Lower lobe of right lung (tissue), 2 donors: ENCODE results near the gene LMTK2. TPM values are rescaled to one million over a fixed set of nuclear protein-coding genes. Genes with fewer than 3 reads are reported as not detected.

ENCODE experiments used
- ATAC-seq, 2 donors: fragments of 200-7000 bp; cut with Tn5 transposase; one replicate each; pipeline ENCODE4 v1.9.1; 2020 to 2022; ENCODE audit warnings: mild to moderate bottlenecking in 2 of 2, moderate library complexity in 2 of 2
- DNase-seq: peaks from one replicate; pipeline ENCODE4 v3.0.0-alpha.2; 2020
- H3K27ac ChIP-seq: fragments of 200-600 bp; one replicate; pipeline ENCODE4 v1.8.0; 2022
- H3K27me3 ChIP-seq: fragments of 200-600 bp; one replicate; pipeline ENCODE4 v1.8.0; 2022; ENCODE audit warnings: low read depth
- H3K36me3 ChIP-seq: fragments of 200-600 bp; one replicate; pipeline ENCODE4 v1.8.0; 2022; ENCODE audit warnings: mild to moderate bottlenecking
- H3K4me1 ChIP-seq: fragments of 200-600 bp; one replicate; pipeline ENCODE4 v1.8.0; 2022
- H3K4me3 ChIP-seq: fragments of 200-600 bp; one replicate; pipeline ENCODE4 v1.8.0; 2022; ENCODE audit warnings: mild to moderate bottlenecking
- H3K9me3 ChIP-seq: fragments of 200-600 bp; one replicate; pipeline ENCODE4 v1.8.0; 2022
- intact Hi-C: fragments of 100-400 bp; cut with DNase I; formaldehyde crosslinking; loops from one replicate; pipeline ENCODE4 v1.11.0; 2022
- total RNA-seq: library from RNA; stranded (reverse); fragmentation: NEBNext Ultra II Directional; extraction: Animal tissue kit (Norgen Biotek cat#: 25700); gene quantifications from one replicate; pipeline ENCODE4 v1.2.1, GENCODE V29; 2021
- TF ChIP-seq, protein P1 (sequence below): fragments of 200-600 bp; IDR thresholded peaks from one replicate; pipeline ENCODE4 v1.8.0; 2022; ENCODE audit warnings: antibody characterized with exemption, mild to moderate bottlenecking
- donor health status: DM: no; HTN: yes; CAD: no; lungs with severe emphysema.

LMTK2 gene
- total RNA-seq, 1 donor from 2014 or later = 24.5 TPM

DNA sequence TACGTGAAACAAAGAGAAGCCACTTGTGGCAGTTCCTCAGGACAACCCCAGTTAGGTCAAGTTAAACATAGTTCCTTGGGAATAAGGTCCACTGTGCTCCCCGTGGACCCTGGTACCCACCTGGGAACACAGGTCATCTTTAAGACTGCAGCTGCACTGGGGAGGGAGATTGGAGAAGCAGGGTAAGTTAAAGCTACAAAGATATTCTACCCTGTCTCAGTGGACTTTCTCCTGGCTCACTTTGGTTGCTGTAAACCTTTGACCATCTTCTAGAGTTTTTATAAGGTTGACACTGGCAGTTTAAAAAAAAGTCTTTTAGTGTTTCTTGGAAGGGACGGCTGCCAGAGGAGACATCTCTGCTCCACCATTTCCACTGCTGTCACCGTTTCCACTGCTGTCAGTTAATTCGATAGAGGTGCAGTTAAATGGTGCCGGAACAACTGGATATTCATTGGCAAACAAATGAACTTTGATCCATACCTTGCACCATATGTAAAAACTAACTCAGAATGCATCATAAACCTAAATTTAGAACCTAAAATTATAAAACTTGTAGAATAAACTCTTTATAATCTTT is 42.5 kb downstream of the LMTK2 start:
- Histone ChIP-seq H3K27ac (no peak overlapping the region), H3K9me3 (no peaks in the 10 kb centered on the region), H3K4me3 (no peak overlapping the region), H3K36me3 (peaks cover 37% of the 10 kb centered on the region), H3K4me1 (no peaks in the 10 kb centered on the region), H3K27me3 (no peaks in the 10 kb centered on the region)
- DNase-seq (no peak), ATAC-seq (no peak)
- intact Hi-C loops = no loop called here
- TF ChIP-seq, protein P1, sequence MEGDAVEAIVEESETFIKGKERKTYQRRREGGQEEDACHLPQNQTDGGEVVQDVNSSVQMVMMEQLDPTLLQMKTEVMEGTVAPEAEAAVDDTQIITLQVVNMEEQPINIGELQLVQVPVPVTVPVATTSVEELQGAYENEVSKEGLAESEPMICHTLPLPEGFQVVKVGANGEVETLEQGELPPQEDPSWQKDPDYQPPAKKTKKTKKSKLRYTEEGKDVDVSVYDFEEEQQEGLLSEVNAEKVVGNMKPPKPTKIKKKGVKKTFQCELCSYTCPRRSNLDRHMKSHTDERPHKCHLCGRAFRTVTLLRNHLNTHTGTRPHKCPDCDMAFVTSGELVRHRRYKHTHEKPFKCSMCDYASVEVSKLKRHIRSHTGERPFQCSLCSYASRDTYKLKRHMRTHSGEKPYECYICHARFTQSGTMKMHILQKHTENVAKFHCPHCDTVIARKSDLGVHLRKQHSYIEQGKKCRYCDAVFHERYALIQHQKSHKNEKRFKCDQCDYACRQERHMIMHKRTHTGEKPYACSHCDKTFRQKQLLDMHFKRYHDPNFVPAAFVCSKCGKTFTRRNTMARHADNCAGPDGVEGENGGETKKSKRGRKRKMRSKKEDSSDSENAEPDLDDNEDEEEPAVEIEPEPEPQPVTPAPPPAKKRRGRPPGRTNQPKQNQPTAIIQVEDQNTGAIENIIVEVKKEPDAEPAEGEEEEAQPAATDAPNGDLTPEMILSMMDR = no peak

DNA sequence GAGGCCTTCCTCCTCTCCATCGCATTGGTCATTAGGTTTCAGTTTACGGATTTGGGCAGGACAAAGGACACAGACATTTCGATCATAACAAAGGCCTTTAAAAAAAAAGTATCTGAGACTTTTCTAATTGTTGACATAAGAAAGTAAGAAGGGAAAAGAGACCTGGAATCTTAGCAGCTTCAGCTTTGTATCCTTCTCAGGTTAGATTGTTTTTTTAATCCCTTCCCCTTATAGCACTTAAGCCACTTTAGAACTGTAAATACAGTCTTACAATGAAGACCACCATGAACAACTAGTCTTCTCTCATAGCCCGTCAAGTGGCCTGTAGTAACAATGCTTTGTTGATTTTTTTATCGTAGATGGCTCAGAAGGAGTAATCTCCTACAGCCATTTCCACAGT is 45.2 kb downstream of the LMTK2 start:
- H3K4me1 ChIP-seq = no peaks in the 10 kb centered on the region
- H3K27me3 ChIP-seq = no peaks in the 10 kb centered on the region
- DNase-seq (no peak), ATAC-seq (no peak)
- intact Hi-C loops = no loop called here
- H3K27ac ChIP-seq = no peak overlapping the region
- peaks cover 61% of the 10 kb centered on the region for H3K36me3 ChIP-seq
- no peak overlapping the region for H3K4me3 ChIP-seq
- H3K9me3 ChIP-seq = no peaks in the 10 kb centered on the region
- TF ChIP-seq, protein P1 = no peak

DNA sequence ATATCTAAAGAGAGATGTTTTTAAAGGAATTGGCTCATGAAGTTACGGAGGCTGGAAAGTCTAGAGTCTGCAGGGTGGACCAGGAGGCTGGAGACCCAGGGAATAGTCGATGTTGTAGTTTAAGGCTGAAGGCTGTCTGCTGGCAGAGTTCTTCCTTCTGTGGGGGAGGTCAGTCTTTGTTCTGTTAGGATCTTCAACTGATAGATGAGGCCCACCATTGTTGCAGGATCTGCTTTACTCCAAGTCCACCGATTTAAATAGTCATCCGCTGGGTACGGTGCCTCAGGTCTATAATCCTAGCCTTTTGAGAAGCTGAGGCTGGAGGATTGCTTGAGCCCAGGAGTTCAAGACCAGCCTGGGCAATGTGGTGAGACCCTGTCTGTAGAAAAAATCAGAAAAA is 50.0 kb downstream of the LMTK2 start:
- Histone ChIP-seq H3K27ac (no peak overlapping the region), H3K4me1 (no peaks in the 10 kb centered on the region), H3K36me3 (peaks cover 71% of the 10 kb centered on the region), H3K27me3 (no peaks in the 10 kb centered on the region), H3K4me3 (no peak overlapping the region), H3K9me3 (no peaks in the 10 kb centered on the region)
- intact Hi-C loops = no loop called here
- DNase-seq (no peak), ATAC-seq (no peak)
- TF ChIP-seq, protein P1 = no peak

DNA sequence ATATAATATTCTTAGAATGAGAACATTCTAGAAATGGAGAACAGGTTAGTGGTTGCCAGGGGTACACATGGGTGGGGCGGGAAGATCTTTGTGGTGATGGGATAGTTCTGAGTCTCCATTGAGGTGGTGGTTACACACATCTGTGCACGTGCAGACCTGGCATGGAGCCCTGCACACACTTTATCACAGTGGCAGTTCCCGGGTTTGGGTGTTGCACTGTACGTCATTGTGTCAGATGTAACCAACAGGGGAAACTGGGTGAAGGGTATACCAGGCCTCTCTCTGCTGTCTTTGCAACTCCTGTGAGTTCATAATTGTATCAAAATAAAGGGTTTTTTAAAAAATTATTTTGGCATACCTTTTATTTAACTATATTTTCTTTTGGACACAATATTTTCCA is 51.1 kb downstream of the LMTK2 start:
- Histone ChIP-seq H3K9me3 (no peaks in the 10 kb centered on the region), H3K4me3 (no peak overlapping the region), H3K27ac (no peak overlapping the region), H3K27me3 (no peaks in the 10 kb centered on the region), H3K36me3 (peaks cover 60% of the 10 kb centered on the region), H3K4me1 (no peaks in the 10 kb centered on the region)
- no peak for ATAC-seq
- TF ChIP-seq, protein P1 = no peak
- DNase-seq = no peak
- intact Hi-C loops = no loop called here

DNA sequence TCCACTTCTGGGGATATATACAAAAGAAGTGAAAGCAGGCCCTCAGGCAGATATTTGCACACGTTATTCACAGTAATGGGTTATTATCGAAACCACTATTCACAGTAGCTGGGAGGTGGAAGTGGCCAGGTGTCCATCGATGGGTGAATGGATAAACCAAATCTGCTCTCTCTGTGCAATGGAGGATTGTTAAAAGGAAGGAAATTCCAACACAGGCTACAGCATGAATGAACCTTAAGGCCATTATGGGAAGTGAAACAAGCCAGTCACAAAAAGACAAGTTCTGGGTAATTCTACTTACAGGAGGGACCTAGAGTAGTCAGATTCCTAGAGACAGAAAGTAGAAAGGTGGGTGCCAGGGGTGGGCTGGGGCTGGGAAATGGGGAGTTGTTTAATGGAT is 56.1 kb downstream of the LMTK2 start:
- Histone ChIP-seq H3K27me3 (no peaks in the 10 kb centered on the region), H3K4me1 (no peaks in the 10 kb centered on the region), H3K27ac (no peak overlapping the region), H3K4me3 (no peak overlapping the region), H3K36me3 (peaks cover 20% of the 10 kb centered on the region), H3K9me3 (no peaks in the 10 kb centered on the region)
- intact Hi-C loops = loop anchor here (10.0 kb wide), 1 partner anchor 58 kb away; the partner anchor contains the start of gene LMTK2
- TF ChIP-seq, protein P1 = no peak
- no peak for DNase-seq
- ATAC-seq = no peak
